ENCODE results near the gene FEZ2.

Gene FEZ2

DNA sequence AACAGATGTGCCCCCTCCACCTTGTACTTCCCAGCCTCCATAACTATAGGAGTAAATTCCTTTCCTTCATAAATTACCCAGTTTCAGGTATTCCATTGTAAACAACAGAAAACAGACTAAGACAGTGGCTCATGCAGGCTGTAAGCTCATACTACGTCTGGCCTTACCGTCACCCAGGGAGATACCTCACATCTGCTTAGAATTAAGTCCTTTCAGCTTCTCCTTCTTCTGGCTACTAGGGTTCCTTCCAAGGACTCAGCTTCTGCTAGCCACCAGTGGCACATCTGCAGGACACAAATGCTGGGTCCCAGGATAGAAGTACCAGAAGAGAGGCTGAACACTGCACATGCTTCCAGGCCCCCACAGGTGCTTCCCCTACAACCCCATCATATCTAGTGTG lies 22.4 kb upstream of the FEZ2 start:
- Histone ChIP-seq H3K9me2 (replicated peaks; ENCODE audit: insufficient read depth, low read length) (no peaks in the 10 kb centered on the region), H2AFZ (ENCODE audit: low read depth, low read length, severe bottlenecking) (no peak overlapping the region), H3K9ac (ENCODE audit: low read length) (no peak overlapping the region), H3K4me2 (ENCODE audit: low read depth, low read length, poor library complexity, severe bottlenecking) (no peak overlapping the region), H3K79me2 (ENCODE audit: insufficient read depth, low read length) (no peaks in the 10 kb centered on the region), H3K4me3 (ENCODE audit: insufficient read depth, low read length, poor library complexity, severe bottlenecking) (no peak overlapping the region), H3K9me3 (ENCODE audit: insufficient read depth, low read length) (peaks cover 3% of the 10 kb centered on the region; the same call in 1 of the 2 replicates), H3K36me3 (ENCODE audit: low read length) (no peaks in the 10 kb centered on the region), H3K27ac (ENCODE audit: low read depth, low read length) (no peak overlapping the region), H3F3A (ENCODE audit: insufficient read depth) (no peaks in the 10 kb centered on the region), H4K20me1 (ENCODE audit: low read depth, low read length) (no peaks in the 10 kb centered on the region), H3K27me3 (ENCODE audit: low read length) (no peaks in the 10 kb centered on the region)
- TF ChIP-seq CTCF (IDR thresholded peaks at IDR 0.05; ENCODE audit: insufficient read depth, low read length, poor library complexity, severe bottlenecking), result no peak
- no peak for TF ChIP-seq EZH2phosphoT487 (conservative IDR thresholded peaks at IDR 0.05; ENCODE audit: low read length)

DNA sequence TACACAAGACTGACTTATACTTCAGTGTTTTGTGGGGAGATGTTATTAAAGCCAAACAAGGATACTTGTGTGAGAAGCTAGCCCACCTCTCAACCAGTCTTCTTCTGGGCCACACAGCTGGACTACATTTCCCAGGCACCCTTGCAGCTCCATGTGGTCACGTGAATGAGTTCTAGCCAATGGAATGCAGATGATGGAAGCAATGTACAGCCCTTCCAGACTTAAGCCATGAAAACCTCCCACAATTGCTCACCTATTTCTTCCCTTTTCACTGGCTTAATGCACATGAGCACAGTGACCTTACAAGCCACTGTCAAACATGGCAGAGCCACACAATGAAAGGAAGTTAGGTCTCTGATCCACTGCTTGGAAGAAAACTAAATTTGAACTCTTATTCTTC lies 20.4 kb upstream of the FEZ2 start:
- Histone ChIP-seq H3K36me3 (ENCODE audit: low read length) (no peaks in the 10 kb centered on the region), H3K9me2 (replicated peaks; ENCODE audit: insufficient read depth, low read length) (no peaks in the 10 kb centered on the region), H3K9me3 (ENCODE audit: insufficient read depth, low read length) (no peaks in the 10 kb centered on the region), H2AFZ (ENCODE audit: low read depth, low read length, severe bottlenecking) (peak overlapping the region; percentile 70), H3K27me3 (ENCODE audit: low read length) (no peaks in the 10 kb centered on the region), H3K4me2 (ENCODE audit: low read depth, low read length, poor library complexity, severe bottlenecking) (no peak overlapping the region), H3F3A (ENCODE audit: insufficient read depth) (no peaks in the 10 kb centered on the region), H3K9ac (ENCODE audit: low read length) (no peak overlapping the region), H4K20me1 (ENCODE audit: low read depth, low read length) (no peaks in the 10 kb centered on the region), H3K79me2 (ENCODE audit: insufficient read depth, low read length) (no peaks in the 10 kb centered on the region), H3K4me3 (ENCODE audit: insufficient read depth, low read length, poor library complexity, severe bottlenecking) (no peak overlapping the region), H3K27ac (ENCODE audit: low read depth, low read length) (no peak overlapping the region)
- TF ChIP-seq CTCF (IDR thresholded peaks at IDR 0.05; ENCODE audit: insufficient read depth, low read length, poor library complexity, severe bottlenecking) (no peak), EZH2phosphoT487 (conservative IDR thresholded peaks at IDR 0.05; ENCODE audit: low read length) (no peak)

DNA sequence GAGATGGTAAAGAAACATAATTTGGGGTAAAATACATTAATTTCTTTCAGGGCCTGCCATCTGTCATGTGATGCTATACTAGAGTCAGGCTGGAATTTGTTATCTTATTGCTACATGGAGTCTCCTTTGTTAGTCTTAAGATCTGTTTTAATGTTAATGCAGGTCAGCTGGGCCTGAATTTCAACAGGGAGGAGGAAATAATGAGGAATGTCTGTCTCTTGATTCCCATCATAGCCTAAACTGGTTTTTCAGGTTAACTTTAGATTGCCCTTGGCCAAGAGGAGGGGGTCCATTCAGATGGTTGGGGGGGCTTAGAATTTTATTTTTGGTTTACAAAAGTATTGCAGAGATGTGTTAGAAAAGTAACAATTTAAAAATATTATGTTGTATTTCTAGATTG lies 19.0 kb upstream of the FEZ2 start:
- H3K4me2 ChIP-seq (ENCODE audit: low read depth, low read length, poor library complexity, severe bottlenecking), result no peak overlapping the region
- H3K27ac ChIP-seq (ENCODE audit: low read depth, low read length), result no peak overlapping the region
- no peak overlapping the region for H2AFZ ChIP-seq (ENCODE audit: low read depth, low read length, severe bottlenecking)
- H3K4me3 ChIP-seq (ENCODE audit: insufficient read depth, low read length, poor library complexity, severe bottlenecking), result no peak overlapping the region
- H3K36me3 ChIP-seq (ENCODE audit: low read length), result no peaks in the 10 kb centered on the region
- no peaks in the 10 kb centered on the region for H3K79me2 ChIP-seq (ENCODE audit: insufficient read depth, low read length)
- H3K9ac ChIP-seq (ENCODE audit: low read length), result no peak overlapping the region
- no peaks in the 10 kb centered on the region for H3K9me2 ChIP-seq (replicated peaks; ENCODE audit: insufficient read depth, low read length)
- no peaks in the 10 kb centered on the region for H3F3A ChIP-seq (ENCODE audit: insufficient read depth)
- TF ChIP-seq EZH2phosphoT487 (conservative IDR thresholded peaks at IDR 0.05; ENCODE audit: low read length) (no peak), CTCF (IDR thresholded peaks at IDR 0.05; ENCODE audit: insufficient read depth, low read length, poor library complexity, severe bottlenecking) (no peak)
- no peaks in the 10 kb centered on the region for H3K9me3 ChIP-seq (ENCODE audit: insufficient read depth, low read length)
- no peaks in the 10 kb centered on the region for H3K27me3 ChIP-seq (ENCODE audit: low read length)
- H4K20me1 ChIP-seq (ENCODE audit: low read depth, low read length), result no peaks in the 10 kb centered on the region
